Endothelial cell of umbilical vein (primary cell): ENCODE measurements around the gene IFIT1B. TPM values are rescaled to one million over a fixed set of nuclear protein-coding genes. Genes with fewer than 3 reads are reported as not detected.

ENCODE experiments used
- BruUV-seq: library from RNA; stranded (reverse); fragments of 400-500 nt; replicated peaks from 2 replicates; lab custom pipeline; 2021; lab: Mats Ljungman, UMichigan
- CTCF ChIA-PET: fragments of 300-600, 350-600 bp; sonication (Branson Sonifier 250); formaldehyde crosslinking; loops from one replicate; lab custom pipeline; 2021; ENCODE audit warnings: antibody characterized with exemption, inconsistent platforms; lab: Charles Lee
- POLR2A ChIA-PET: fragments of 300-600, 350-600 bp; sonication (Branson Sonifier 250); formaldehyde crosslinking; loops from one replicate; lab custom pipeline; 2021; ENCODE audit warnings: antibody characterized with exemption, inconsistent platforms; lab: Charles Lee
- DNase-seq: peaks from one replicate; pipeline ENCODE4 v3.0.0-alpha.2; 2011; ENCODE audit warnings: low read depth, low spot score
- FAIRE-seq: peaks from 2 replicates; lab custom pipeline; 2011; peaks lifted over from hg19 to GRCh38; lab: Jason Lieb, UNC
- H2AFZ ChIP-seq: 2 replicates; pipeline ENCODE4 v1.6.0; 2012; ENCODE audit warnings: low read depth, low read length, control low read depth, inconsistent platforms
- H3K27ac ChIP-seq: 2 replicates; pipeline ENCODE4 v1.5.1; 2011; ENCODE audit warnings: low read depth, mild to moderate bottlenecking, control low read depth, low read length, moderate library complexity; ENCODE audit not compliant: insufficient read depth
- H3K27me3 ChIP-seq, 2 experiments: 2 replicates each; pipeline versions ENCODE4 v1.6.0 to v1.6.1; 2011; ENCODE audit warnings: low read length in 2 of 2, mixed read lengths in 1 of 2; ENCODE audit not compliant: control insufficient read depth in 2 of 2, insufficient read depth in 2 of 2
- H3K36me3 ChIP-seq, 2 experiments: 2 replicates in 1 of 2; 3 replicates in 1 of 2; pipeline ENCODE4 v1.5.1; 2011; ENCODE audit warnings: low read length in 2 of 2, mild to moderate bottlenecking in 1 of 2, moderate library complexity in 1 of 2; ENCODE audit not compliant: control insufficient read depth in 2 of 2, insufficient read depth in 2 of 2; ENCODE audit errors: extremely low read depth in 1 of 2
- H3K4me1 ChIP-seq: 3 replicates; pipeline ENCODE4 v1.5.1; 2011; ENCODE audit warnings: mild to moderate bottlenecking, low read length; ENCODE audit not compliant: control insufficient read depth, insufficient read depth; ENCODE audit errors: extremely low read depth
- H3K4me2 ChIP-seq: 2 replicates; pipeline ENCODE4 v1.6.1; 2011; ENCODE audit warnings: low read length, control low read depth, mixed read lengths; ENCODE audit not compliant: insufficient read depth
- H3K4me3 ChIP-seq, 3 experiments: fragments of 200-600 bp in 1 of 3; sonication (generic), shearing (Covaris generic) in 1 of 3; replicated peaks in 1 of 3; 2 replicates each; pipeline ENCODE4 v1.5.1; 2011 to 2016; ENCODE audit warnings: control low read depth in 3 of 3, low read length in 3 of 3, mild to moderate bottlenecking in 2 of 3, inconsistent platforms in 1 of 3, low read depth in 1 of 3, moderate library complexity in 1 of 3; ENCODE audit not compliant: insufficient read depth in 1 of 3
- H3K79me2 ChIP-seq: 2 replicates; pipeline ENCODE4 v1.6.0; 2012; ENCODE audit warnings: low read length, inconsistent platforms; ENCODE audit not compliant: control insufficient read depth, insufficient read depth
- H3K9ac ChIP-seq: replicated peaks from 2 replicates; pipeline ENCODE3; 2011; ENCODE audit warnings: low read length, control low read depth; ENCODE audit not compliant: insufficient read depth; ENCODE audit errors: extremely low read depth
- H3K9me1 ChIP-seq: replicated peaks from 3 replicates; pipeline ENCODE4 v1.6.0; 2011; ENCODE audit warnings: mild to moderate bottlenecking, low read length; ENCODE audit not compliant: control insufficient read depth, insufficient read depth; ENCODE audit errors: extremely low read depth
- H3K9me3 ChIP-seq: replicated peaks from 2 replicates; pipeline ENCODE4 v1.5.1; 2012; ENCODE audit warnings: low read length, inconsistent platforms; ENCODE audit not compliant: control insufficient read depth, insufficient read depth
- H4K20me1 ChIP-seq: replicated peaks from 2 replicates; pipeline ENCODE3; 2011; ENCODE audit warnings: mild to moderate bottlenecking, low read length; ENCODE audit not compliant: control insufficient read depth, insufficient read depth; ENCODE audit errors: extremely low read depth
- CTCF ChIP-seq, 2 donors: IDR thresholded peaks; 1 replicate in 1 of 2; 2 replicates in 1 of 2; pipeline ENCODE4 v1.5.1; 2011; ENCODE audit warnings: low read length in 2 of 2, mild to moderate bottlenecking in 2 of 2, moderate library complexity in 2 of 2, control low read depth in 1 of 2, inconsistent platforms in 1 of 2, low read depth in 1 of 2; ENCODE audit not compliant: insufficient read depth in 1 of 2; ENCODE audit errors: extremely low read depth in 1 of 2
- FOS ChIP-seq: IDR thresholded peaks from 2 replicates; pipeline ENCODE4 v1.6.1; 2011; ENCODE audit warnings: mild to moderate bottlenecking, low read length, moderate library complexity, borderline replicate concordance; ENCODE audit not compliant: insufficient read depth
- MAX ChIP-seq: IDR thresholded peaks from 2 replicates; pipeline ENCODE4 v1.6.1; 2011; ENCODE audit not compliant: insufficient read depth, insufficient read length
- dilution Hi-C: fragments of 300-500 bp; cut with MboI; formaldehyde crosslinking; loops from one replicate; pipeline ENCODE4 v1.15.0; 2019; ENCODE audit warnings: low sequenced_read_pairs; ENCODE audit not compliant: extremely low pct_ligation_motif_present
- intact Hi-C: fragments of 100-400 bp; cut with micrococcal nuclease; formaldehyde crosslinking; loops from one replicate; pipeline ENCODE4 v1.10.0; 2022
- polyA plus RNA-seq, 4 experiments: library from polyadenylated mRNA; depleted of rRNA in 3 of 4; stranded (reverse) in 3 of 4; unstranded in 1 of 4; fragments of >200 nt; gene quantifications; 2 replicates each; pipeline versions ENCODE4 v1.2.1 to v1.2.3, GENCODE V29; 2011 to 2012; ENCODE audit warnings: missing spikeins in 1 of 4
- total RNA-seq: library from RNA; stranded (reverse); gene quantifications from 2 replicates; pipeline ENCODE4 v1.2.3, GENCODE V29; 2021

Gene IFIT1B
- total and polyA plus RNA-seq, 2 donors (not counting 3 experiments of a cell fraction or from before 2014, with no cell fraction given) = not detected

GRCh38 chr10:89389254-89389653, 11.4 kb downstream of the IFIT1B start:
- Histone ChIP-seq H4K20me1 (no peaks in the 10 kb centered on the region), H2AFZ (no peak overlapping the region), H3K27ac (no peak overlapping the region), H3K9me3 (no peaks in the 10 kb centered on the region), H3K4me1 (peaks cover 10% of the 10 kb centered on the region), H3K79me2 (no peaks in the 10 kb centered on the region), H3K9ac (no peak overlapping the region), H3K4me2 (no peak overlapping the region), H3K4me3 (no peak overlapping the region), H3K27me3 (peaks cover 2 to 3% of the 10 kb centered on the region in 2 experiments), H3K36me3 (no peaks in the 10 kb centered on the region), H3K9me1 (no peaks in the 10 kb centered on the region)
- dilution Hi-C loops = no loop called here
- intact Hi-C loops = loop anchor here (1.0 kb wide), 1 partner anchor 172 kb away; no protein-coding TSS in a partner anchor
- no peak for FAIRE-seq
- POLR2A ChIA-PET = no interaction called here
- TF ChIP-seq CTCF (IDR thresholded peaks at IDR 0.05; ENCODE audit: extremely low read depth in 1 of 2, insufficient read depth in 1 of 2, low read depth in 1 of 2, low read length in 2 of 2) = peak in 1 of 2 donors; percentile 21
- TF ChIP-seq FOS = no peak
- TF ChIP-seq MAX = no peak
- CTCF ChIA-PET = interaction anchor here (0.8 to 2.4 kb wide), 8 partner anchors 14 to 402 kb away, joined by 3 to 21 read pairs (median 4); no protein-coding TSS in a partner anchor
- DNase-seq = peak; percentile 45
- no TSS peak for BruUV-seq
